A673 (cell line): ENCODE measurements around the gene TMED6. TPM values are rescaled to one million over a fixed set of nuclear protein-coding genes. Genes with fewer than 3 reads are reported as not detected.

Experiments
- BruUV-seq: library from RNA; stranded (reverse); fragments of 400-500 nt; replicated peaks from 2 replicates; lab custom pipeline; 2021; lab: Mats Ljungman, UMichigan
- CTCF ChIA-PET: fragments of 300-600 bp; sonication (Branson Sonifier 250); formaldehyde crosslinking; loops from one replicate; lab custom pipeline; 2022; ENCODE audit warnings: antibody characterized with exemption; lab: Charles Lee
- POLR2A ChIA-PET: fragments of 300-600 bp; sonication (Branson Sonifier 250); formaldehyde crosslinking; loops from one replicate; lab custom pipeline; 2022; ENCODE audit warnings: antibody characterized with exemption; ENCODE audit not compliant: low non-redundant PET; lab: Charles Lee
- DNase-seq: peaks from one replicate; pipeline ENCODE4 v3.0.0-alpha.2; 2015; ENCODE audit warnings: low spot score
- H3K27ac ChIP-seq: fragments of 200-600 bp; sonication (generic); 2 replicates; pipeline ENCODE4 v1.5.1; 2016; ENCODE audit warnings: mixed run types, low read depth, mild to moderate bottlenecking, mixed read lengths, antibody characterized with exemption, low read length; ENCODE audit not compliant: poor library complexity, severe bottlenecking
- H3K27me3 ChIP-seq: fragments of 200-600 bp; sonication (generic); replicated peaks from 2 replicates; pipeline ENCODE4 v1.6.1; 2017; ENCODE audit warnings: mixed run types, low read depth, mild to moderate bottlenecking, mixed read lengths, antibody characterized with exemption, low read length; ENCODE audit not compliant: insufficient read depth, poor library complexity
- H3K36me3 ChIP-seq: fragments of 200-600 bp; sonication (generic); 2 replicates; pipeline ENCODE4 v1.6.1; 2016; ENCODE audit warnings: mixed run types, mild to moderate bottlenecking, mixed read lengths, antibody characterized with exemption, low read length; ENCODE audit not compliant: insufficient read depth, poor library complexity, severe bottlenecking
- H3K4me1 ChIP-seq: fragments of 200-600 bp; sonication (generic); 2 replicates; pipeline ENCODE4 v1.6.1; 2017; ENCODE audit warnings: mixed run types, mild to moderate bottlenecking, mixed read lengths, antibody characterized with exemption, low read length; ENCODE audit not compliant: insufficient read depth, poor library complexity, severe bottlenecking
- H3K4me3 ChIP-seq: fragments of 200-600 bp; sonication (generic); 2 replicates; pipeline ENCODE4 v1.5.1; 2016; ENCODE audit warnings: low read depth, mixed run types, mild to moderate bottlenecking, mixed read lengths, low read length; ENCODE audit not compliant: poor library complexity, severe bottlenecking
- H3K9me3 ChIP-seq: fragments of 200-600 bp; sonication (generic); 2 replicates; pipeline ENCODE4 v1.6.1; 2016; ENCODE audit warnings: mixed run types, low read depth, mild to moderate bottlenecking, mixed read lengths, antibody characterized with exemption, low read length; ENCODE audit not compliant: poor library complexity, severe bottlenecking
- EZH2 ChIP-seq: fragments of 200-600 bp; sonication (generic); IDR thresholded peaks from 2 replicates; pipeline ENCODE4 v1.6.1; 2017; ENCODE audit warnings: borderline replicate concordance, low read depth, mild to moderate bottlenecking, mixed read lengths, antibody characterized with exemption, low read length; ENCODE audit not compliant: poor library complexity, severe bottlenecking
- intact Hi-C: fragments of 100-400 bp; cut with micrococcal nuclease; formaldehyde crosslinking; loops from one replicate; pipeline ENCODE4 v1.10.0; 2022; ENCODE audit not compliant: unreplicated experiment
- total RNA-seq: library from RNA; stranded (reverse); gene quantifications from 2 replicates; pipeline ENCODE4 v1.2.3, GENCODE V29; 2021
- TF ChIP-seq, protein P1 (sequence below): fragments of 300-800, 200-600 bp; sonication (generic); conservative IDR thresholded peaks from 2 replicates; pipeline ENCODE4 v1.5.1; 2017; ENCODE audit warnings: low read depth, mild to moderate bottlenecking, antibody characterized with exemption, low read length, moderate library complexity, mixed read lengths

Gene TMED6
- total RNA-seq, 1 experiment from 2014 or later, result 1.8 TPM

DNA sequence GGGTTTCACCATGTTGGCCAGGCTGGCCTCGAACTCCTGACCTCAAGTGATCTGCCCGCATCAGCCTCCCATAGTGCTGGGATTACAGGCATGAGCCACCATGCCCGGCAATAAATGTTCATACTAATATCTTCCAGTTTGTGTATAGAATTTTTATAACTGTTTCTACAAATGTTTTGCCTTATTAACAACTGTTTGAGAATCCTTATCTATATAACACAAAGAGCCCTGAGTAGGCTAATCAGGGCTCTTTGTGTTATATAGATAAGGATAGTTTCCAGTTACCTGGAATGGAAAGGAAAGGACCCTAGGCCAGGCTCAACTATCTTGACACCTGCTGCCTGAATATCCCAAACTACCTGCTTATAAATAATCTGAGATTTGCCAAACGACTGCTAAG lies 17.3 kb upstream of the TMED6 start:
- no TSS peak for BruUV-seq
- ChIA-PET CTCF (no interaction called here), POLR2A (no interaction called here)

DNA sequence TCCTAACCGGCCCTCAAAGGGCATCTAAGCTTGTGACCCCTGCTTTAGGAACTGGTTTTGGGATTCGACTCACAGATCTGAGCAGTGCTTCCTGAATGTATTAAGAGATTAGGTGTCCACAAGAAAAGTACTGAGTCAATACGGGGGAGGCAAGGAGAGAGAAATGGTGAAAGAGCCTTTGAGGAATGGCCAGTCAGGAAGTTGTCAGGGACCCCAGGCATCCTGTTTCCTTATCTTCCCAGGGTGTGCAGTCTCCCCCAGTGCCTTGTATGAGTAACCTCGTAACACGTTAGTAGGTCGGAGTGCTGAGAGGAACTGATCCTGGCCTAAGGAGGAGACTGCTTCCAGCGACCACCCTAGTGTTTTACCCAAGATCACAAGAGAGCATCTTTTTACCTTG lies 16.4 kb upstream of the TMED6 start:
- Histone ChIP-seq H3K9me3 (no peaks in the 10 kb centered on the region), H3K27ac (no peak overlapping the region), H3K27me3 (no peaks in the 10 kb centered on the region), H3K4me1 (no peaks in the 10 kb centered on the region), H3K36me3 (peaks cover 64% of the 10 kb centered on the region), H3K4me3 (no peak overlapping the region)
- DNase-seq, result no peak
- no TSS peak for BruUV-seq
- intact Hi-C loops, result no loop called here
- no peak for TF ChIP-seq EZH2
- TF ChIP-seq, protein P1, sequence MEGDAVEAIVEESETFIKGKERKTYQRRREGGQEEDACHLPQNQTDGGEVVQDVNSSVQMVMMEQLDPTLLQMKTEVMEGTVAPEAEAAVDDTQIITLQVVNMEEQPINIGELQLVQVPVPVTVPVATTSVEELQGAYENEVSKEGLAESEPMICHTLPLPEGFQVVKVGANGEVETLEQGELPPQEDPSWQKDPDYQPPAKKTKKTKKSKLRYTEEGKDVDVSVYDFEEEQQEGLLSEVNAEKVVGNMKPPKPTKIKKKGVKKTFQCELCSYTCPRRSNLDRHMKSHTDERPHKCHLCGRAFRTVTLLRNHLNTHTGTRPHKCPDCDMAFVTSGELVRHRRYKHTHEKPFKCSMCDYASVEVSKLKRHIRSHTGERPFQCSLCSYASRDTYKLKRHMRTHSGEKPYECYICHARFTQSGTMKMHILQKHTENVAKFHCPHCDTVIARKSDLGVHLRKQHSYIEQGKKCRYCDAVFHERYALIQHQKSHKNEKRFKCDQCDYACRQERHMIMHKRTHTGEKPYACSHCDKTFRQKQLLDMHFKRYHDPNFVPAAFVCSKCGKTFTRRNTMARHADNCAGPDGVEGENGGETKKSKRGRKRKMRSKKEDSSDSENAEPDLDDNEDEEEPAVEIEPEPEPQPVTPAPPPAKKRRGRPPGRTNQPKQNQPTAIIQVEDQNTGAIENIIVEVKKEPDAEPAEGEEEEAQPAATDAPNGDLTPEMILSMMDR, result no peak
- ChIA-PET POLR2A (no interaction called here), CTCF (no interaction called here)

More for the DNA sequence above, 17.3 kb upstream of the TMED6 start:
- DNase-seq, result no peak
- Histone ChIP-seq H3K36me3 (peaks cover 64% of the 10 kb centered on the region), H3K4me1 (no peaks in the 10 kb centered on the region), H3K27ac (no peak overlapping the region), H3K27me3 (no peaks in the 10 kb centered on the region), H3K4me3 (no peak overlapping the region), H3K9me3 (no peaks in the 10 kb centered on the region)
- intact Hi-C loops, result no loop called here
- TF ChIP-seq, protein P1, result no peak
- TF ChIP-seq EZH2, result no peak

DNA sequence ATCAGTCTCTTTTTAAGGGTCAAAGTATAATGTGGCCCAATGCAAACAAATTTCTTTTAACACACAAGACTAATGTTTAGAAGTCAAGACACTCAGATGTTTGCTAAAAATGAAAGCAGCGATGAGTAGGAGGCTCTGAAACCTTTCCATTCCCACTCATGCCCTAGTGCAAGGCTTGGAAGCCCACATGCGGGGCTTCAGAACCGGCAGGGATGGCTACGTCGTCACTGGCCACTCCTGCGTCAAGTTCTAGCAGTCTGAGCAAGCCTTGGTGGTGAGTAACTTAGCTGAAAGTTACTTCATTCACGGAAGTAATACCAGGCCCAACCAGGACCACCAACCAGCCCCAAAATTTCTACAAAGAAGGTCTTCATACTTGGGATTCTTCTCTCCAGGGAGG lies 14.8 kb upstream of the TMED6 start:
- H3K27ac ChIP-seq, result no peak overlapping the region
- no peak overlapping the region for H3K4me3 ChIP-seq
- CTCF ChIA-PET, result no interaction called here
- H3K36me3 ChIP-seq, result peaks cover 64% of the 10 kb centered on the region
- H3K4me1 ChIP-seq, result no peaks in the 10 kb centered on the region
- BruUV-seq, result no TSS peak
- no peaks in the 10 kb centered on the region for H3K9me3 ChIP-seq
- POLR2A ChIA-PET, result no interaction called here
- TF ChIP-seq, protein P1, result no peak
- TF ChIP-seq EZH2, result no peak
- H3K27me3 ChIP-seq, result no peaks in the 10 kb centered on the region
- intact Hi-C loops, result no loop called here
- DNase-seq, result no peak
